Tongue (tissue), 3 donors: ENCODE measurements around the gene NOTCH3. TPM values are rescaled to one million over a fixed set of nuclear protein-coding genes. Genes with fewer than 3 reads are reported as not detected.

ENCODE experiments used
- DNase-seq: peaks from one replicate; pipeline ENCODE4 v3.0.0-alpha.2; 2015
- small RNA-seq: library from RNA; depleted of rRNA; stranded (forward); fragments of <200 nt; gene quantifications from one replicate; pipeline ENCODE3, GENCODE V24; 2014; ENCODE audit warnings: low replicate concordance
- total RNA-seq: library from RNA; depleted of rRNA; stranded (reverse); fragments of >200 nt; gene quantifications from one replicate; pipeline ENCODE4 v1.2.3, GENCODE V29; 2014

NOTCH3 gene
- total RNA-seq, 1 donor from 2014 or later, result 163 TPM

DNA sequence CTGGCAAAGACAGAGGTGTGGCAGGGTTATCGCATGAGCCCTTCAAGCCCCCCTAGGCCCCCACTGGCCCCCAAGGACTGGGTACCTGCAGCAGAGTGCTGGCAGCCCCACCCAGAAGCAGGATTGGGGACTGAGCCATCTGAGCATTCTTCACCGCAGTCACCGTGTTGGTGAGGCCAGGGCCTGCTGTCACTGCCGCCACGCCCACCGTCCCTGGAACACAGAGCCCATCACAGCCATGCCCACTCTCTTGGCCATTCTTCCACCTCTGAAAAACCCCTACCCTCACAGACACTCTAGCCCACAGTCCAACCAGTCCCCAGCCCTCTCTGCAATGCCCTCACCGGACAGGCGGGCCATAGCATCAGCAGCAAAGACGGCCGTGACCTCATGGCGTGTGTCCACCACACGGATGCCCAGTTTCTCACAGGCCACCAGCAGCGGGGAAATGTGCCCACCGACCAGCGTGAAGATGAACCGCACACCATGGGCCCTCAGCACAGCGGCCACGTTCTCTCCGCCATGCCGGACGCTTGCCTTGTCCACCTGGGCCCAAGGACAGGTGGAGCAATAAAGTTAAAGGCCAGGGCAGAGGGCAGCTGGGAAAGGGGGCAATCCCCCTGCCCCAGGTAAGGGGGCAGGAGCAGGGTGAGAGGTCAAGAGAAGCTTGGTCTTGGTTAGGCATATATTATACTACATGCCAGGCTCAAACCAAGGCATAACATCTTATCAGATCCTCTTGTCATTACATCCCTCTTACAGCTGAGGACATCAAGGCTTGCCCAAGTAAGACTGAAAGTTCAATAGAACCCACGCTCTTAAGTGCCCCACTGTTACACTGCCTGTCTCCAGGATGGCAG, 77.5 kb downstream of the NOTCH3 start:
- no peak for DNase-seq

DNA sequence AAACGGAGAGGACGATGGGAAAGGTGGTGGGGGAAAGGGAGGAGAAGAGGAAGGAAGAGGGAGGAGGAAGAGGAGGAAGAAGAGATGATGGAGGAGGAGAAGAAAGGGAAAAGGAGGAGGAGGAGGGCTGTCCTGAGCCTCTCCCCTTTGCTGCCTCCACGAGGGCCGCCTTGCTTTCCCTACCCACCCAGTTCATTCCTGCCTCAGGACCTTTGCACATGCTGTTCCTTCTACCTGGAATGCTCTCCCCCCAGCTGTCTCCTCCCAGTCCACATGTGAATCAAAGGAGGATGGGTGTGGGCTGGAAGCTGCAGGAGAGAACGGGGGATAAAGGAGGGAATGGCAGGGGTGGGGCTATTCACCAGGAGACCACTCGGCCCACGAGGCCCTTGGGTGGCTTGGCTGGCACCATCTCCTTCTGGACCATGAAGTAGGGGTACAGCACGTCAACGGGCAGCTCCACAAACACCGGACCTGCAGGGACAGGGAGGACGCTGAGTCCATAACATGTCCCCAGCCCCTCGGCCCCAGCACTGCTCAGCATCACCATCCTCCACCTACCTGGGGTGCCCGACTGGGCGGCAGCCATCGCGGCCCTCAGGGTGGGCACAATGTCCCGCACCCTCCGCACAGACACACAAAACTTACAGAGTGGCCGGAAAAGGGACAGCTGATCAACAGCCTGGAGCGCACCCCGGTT, 78.3 kb downstream of the NOTCH3 start:
- DNase-seq, result no peak

DNA sequence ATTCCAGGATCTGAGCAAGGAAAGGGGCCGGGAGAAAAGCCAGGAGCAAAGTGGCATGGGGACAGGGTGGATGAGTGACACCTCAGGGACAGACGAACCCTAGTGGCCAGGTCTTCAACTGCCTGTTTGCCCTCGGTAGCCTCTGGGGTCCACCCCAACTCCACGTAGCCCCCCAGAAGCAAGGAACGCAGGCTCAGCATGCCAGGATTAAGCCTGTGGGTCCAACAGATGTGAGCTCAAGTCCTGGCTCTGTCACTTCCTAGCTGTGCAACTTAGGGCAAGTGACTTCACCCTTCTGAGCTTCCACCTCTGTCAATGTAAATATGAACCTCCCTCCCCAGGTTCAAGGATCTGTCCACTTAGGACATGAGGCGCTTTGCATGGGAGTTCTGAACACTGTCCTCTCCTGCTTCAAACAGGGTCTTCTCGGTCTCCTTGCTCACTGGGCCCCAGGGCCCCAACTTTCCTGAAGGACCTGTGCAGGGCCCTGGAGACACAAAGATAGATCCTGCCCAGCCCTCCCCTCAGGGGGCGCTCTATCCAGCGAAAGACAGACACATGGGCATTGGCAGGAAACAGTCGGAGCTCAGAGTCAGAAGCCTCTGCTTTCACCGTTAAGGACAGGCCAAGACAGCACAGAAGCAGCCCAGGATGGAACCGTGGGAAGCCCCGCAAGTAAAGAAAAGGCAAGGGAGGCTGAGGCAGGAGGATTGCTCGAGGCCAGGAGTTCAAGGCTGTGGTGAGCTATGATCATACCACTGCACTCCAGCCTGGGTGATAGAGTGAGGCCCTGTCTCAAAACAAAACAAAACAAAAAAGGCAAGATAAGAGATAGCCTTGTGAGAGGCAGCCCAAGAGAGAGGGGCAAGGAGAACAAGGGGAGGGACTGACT, 80.4 kb downstream of the NOTCH3 start:
- no peak for DNase-seq

DNA sequence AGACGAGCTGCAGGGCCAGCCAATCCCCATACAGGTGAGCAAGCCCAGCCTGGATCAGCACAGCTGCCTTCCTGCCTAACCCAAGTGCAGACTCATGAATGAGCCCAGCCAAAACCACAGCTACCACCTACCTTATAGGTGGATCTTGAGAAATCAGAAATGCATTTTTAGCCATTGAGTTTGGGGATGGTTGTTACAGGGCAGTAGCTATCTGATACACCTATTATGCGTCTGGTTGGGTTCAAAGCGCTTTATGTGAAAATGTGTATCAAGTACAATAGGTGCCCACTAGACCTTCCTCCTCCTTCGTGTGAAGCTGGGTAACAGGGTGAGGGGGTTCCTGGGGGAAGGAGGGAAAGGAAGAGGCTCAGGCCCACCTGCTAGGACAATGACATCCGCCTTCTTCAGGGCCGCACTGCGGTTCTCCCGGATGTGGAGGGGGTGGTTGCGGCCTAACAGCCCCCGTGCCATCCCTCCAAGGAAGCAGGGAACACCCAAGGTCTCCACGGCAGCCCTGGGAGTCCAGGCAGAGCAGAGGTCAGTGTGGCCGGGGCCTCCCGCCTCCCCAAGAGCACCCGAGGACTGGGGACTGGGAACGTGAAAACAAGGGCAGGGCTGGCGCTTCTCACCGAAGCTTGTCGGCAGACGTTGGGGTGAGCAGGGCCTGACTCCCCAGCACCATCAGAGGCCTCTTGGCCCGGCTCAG, 81.9 kb downstream of the NOTCH3 start:
- DNase-seq, result no peak

DNA sequence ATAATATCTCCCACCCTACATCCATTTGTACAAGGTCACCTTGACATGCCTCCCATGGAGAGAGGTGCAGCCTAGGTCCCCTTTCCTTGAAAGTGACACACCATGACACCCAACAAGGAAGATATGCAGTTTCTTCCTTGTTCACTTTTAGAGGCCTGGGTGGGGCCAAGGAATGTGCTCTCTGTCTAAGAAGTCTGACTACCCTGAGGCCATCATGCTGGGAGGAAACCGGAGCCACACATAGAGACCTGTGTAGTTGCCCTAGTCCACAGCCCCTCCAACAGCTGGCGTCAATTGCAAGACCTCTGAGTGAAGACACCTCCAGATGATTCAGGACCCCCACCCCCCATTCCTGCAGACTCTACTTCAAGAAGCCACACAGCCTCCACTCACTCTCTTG, 82.5 kb downstream of the NOTCH3 start:
- DNase-seq, result no peak

DNA sequence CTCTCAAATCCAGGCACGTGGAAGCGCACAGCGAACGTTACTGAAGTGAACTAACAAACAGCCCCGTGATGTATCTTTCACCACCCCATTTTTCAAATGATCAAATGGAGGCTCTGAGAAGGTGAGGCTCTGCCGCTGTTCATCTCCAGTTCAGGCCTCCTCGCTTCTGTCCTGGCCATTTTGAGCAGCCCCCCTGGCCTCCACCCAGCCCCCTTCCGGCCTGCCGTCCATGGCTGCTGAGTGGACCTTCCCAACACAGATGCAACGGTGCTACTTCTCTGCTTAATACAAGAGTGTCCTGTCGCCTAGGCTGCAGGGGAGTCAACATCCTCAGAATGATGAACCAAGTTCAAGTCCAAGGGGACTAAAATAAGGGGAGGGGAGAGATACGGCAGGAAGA, 83.9 kb downstream of the NOTCH3 start:
- DNase-seq, result no peak

DNA sequence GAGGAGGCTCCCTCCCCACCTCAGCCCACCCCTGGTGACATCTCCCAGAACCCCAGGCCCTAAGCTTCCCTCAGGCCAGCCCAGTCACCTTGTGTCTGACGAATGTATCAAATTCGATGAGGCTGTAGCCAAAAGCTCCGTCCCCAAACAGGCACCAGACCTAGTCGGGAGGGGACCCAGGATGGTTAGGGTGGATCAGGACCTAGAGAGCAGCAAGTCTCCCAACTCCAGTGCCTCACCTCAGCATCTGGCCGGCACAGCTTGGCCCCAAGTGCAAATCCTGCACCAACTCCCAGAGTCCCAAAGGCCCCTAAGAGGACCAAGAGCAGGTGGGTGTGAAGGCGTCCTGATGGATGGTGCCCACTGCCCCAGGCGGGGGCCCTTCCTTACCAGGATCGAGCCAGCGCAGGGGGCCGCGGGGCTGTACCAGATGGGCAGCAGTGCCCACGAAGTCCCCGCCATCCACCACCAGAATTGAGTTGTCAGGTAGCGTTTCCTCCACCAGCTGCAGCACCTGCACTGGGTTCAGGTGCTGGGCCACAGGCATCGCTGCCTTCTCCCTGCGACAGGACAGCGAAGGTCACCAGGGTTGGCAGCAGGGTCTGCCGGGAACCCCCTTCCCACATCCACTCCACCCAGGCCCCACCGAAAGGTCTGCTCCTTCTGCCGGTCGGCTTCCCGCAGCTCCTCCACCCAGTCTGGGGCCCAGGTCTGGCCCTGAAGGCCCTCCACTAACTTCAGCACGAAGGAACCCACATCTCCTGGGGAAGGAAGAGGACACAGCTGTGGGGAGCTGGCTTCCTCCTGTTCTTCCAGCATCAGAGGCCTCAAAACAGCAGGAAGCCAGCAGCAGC, 84.8 kb downstream of the NOTCH3 start:
- no peak for DNase-seq

DNA sequence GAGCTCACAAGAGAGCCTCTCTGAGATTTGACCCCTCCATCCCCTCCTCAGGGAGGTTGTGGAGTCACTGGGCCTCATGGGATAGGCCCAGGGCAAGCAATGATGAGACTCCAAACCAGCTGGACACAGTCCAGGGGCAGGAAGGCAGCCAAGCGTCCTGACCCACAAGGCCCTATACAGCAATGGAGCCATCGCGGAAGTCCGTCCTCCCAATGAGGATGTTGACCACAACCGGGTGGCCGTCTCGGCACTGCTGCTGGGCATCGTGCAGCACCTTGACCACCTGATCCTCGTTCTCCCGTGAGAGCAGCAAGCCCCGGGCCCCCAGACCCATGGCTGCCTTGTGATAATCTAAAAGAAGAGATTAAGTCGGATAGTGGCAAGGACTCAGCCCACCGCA, 85.7 kb downstream of the NOTCH3 start:
- peak; percentile 26 for DNase-seq

DNA sequence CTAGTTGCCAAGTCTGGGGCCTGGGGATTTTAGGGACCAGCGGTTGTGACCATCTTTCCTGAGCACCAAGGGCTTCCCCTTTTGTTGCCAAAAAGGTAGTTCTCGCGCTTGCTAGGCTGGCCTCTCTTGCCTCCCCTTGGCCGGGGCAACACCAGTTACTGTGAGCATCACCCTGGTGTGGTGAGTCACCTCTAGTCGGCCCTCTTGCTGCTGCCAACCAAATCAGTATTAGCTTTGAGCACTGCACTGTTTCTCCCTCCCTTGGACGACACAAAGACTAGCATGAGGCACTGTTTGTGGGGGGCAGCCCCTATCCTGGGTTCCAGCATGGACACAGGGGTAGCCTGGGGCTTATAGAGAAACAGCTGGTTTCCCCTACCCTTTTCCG, 86.6 kb downstream of the NOTCH3 start:
- no peak for DNase-seq

DNA sequence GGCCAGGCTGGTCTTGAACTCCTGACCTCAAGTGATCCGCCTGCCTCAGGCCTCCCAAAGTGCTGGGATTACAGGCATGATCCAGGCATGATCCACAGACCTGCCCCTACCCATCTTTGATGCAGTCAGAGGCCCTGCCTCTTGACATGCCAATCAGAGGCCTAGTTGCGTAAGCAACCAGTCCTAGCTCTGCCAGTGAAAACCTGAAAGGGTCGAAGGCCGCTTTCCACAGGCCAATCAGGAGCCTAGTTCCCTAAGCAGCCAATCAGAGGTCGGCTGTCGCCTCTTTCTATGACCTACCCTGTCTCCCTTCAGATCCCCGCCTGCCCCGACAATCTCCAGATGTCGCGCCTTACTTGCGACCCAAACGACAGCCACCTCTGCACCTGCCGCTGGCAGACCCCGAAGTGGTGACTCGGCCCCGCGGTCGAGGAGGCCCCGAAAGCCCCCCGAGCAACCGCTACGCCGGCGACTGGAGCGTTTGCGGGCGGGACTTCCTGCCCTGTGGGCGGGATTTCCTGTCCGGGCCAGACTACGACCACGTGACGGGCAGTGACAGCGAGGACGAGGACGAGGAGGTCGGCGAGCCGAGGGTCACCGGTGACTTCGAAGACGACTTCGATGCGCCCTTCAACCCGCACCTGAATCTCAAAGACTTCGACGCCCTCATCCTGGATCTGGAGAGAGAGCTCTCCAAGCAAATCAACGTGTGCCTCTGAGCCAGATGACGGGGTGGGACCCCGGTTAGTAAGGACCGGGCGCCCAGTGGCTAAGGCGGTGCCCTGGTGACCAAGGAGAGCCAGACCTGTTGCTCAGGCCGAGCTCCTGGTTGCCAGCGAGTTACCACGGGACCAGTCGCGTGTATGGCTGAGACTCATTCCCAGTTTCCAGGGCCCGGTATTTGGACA, 87.3 kb downstream of the NOTCH3 start:
- no peak for DNase-seq

DNA sequence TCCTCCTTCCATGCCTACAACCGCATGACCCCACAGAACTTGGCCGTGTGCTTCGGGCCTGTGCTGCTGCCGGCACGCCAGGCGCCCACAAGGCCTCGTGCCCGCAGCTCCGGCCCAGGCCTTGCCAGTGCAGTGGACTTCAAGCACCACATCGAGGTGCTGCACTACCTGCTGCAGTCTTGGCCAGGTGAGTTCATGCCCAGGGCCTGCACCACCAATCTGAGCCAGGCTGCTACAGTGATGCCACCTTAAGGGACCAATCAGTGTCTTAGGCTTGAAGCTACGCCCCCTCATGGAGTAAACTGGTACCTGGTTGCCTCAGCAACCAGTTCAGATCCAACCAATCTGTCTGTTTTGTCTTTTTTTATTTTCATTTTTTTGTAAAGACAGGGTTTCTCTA, 88.4 kb downstream of the NOTCH3 start:
- DNase-seq, result no peak

DNA sequence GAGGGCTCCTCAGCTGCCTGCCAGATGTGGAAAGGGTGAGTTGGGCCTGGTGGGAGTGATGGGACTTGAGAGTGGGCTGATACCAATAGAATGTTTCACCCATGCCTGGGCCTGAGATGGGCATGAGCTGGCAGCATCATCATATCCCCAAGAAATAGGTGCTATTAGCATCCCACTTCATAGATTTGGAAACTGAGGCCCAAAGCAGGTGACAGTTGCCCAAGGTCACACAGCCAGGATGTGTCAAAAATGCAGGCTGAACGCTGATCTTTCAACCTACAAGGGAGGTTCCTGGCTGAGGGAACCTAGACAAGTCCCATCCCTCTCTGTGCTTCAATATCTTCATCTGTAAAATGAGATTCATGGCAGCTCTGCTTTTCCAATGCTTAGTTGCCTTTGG, 89.0 kb downstream of the NOTCH3 start:
- DNase-seq, result no peak

DNA sequence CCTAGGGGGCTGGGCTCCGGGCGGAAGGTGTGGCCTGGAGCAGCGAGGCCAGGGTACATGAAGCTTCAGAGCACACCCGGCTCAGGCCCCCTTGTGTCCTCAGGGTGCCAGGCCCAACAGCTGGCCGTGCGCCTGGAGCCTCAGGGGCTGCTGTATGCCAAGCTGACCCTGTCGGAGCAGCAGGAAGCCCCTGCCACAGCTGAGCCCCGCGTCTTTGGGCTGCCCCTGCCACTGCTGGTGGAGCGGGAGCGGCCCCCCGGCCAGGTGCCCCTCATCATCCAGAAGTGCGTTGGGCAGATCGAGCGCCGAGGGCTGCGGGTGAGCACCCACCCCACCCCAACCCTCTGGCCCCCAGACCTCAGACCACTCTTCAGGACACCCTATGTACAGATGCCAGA, 90.4 kb downstream of the NOTCH3 start:
- DNase-seq, result no peak

DNA sequence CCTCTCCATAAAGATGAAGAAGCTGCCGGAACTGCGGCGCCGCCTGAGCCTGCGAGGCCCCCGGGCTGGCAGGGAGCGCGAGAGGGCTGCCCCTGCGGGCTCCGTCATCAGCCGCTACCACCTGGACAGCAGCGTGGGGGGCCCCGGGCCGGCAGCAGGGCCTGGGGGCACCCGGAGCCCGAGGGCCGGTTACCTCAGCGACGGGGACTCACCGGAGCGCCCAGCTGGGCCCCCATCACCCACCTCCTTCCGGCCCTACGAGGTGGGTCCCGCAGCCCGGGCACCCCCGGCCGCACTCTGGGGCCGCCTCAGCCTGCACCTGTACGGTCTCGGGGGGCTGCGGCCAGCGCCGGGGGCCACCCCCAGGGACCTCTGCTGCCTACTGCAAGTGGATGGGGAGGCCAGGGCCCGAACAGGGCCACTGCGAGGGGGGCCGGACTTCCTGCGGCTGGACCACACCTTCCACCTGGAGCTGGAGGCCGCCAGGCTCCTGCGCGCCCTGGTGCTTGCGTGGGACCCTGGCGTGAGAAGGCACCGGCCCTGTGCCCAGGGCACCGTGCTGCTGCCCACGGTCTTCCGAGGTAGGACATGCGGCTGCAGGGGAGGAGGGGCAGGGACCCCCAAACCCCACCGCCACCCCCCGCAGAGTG, 90.9 kb downstream of the NOTCH3 start:
- DNase-seq, result no peak

Small RNA genes lying within 50 kb of the gene (small RNA-seq; reads per million reads assigned to genes)
- gene MIR6795, result not detected
- gene RNU6-782P, result not detected

Other genes with a start within 250 kb of the NOTCH3 start
- gene SLC1A6, start 221.1 kb downstream of the NOTCH3 start, total RNA-seq, result 0.21 TPM
- 0.10 TPM for gene CASP14, start 151.5 kb downstream of the NOTCH3 start, total RNA-seq
- gene OR1I1, start 118.8 kb downstream of the NOTCH3 start, total RNA-seq, result not detected
- 15.3 TPM for gene SYDE1, start 93.6 kb downstream of the NOTCH3 start, total RNA-seq
- gene EPHX3, start 31.5 kb upstream of the NOTCH3 start, total RNA-seq, result 2.3 TPM
- 34.6 TPM for gene BRD4, start 131.5 kb upstream of the NOTCH3 start, total RNA-seq
- 27.1 TPM for gene AKAP8, start 178.8 kb upstream of the NOTCH3 start, total RNA-seq
- gene AKAP8L, start 218.0 kb upstream of the NOTCH3 start, total RNA-seq, result 65.4 TPM
- gene WIZ, start 249.0 kb upstream of the NOTCH3 start, total RNA-seq, result 13.4 TPM